ENCODE measurements around the gene DDX11.
"Not testable (repeated sequence)": the region's sequence is repeated elsewhere in the genome, so short reads cannot be mapped to it uniquely, and the experiment has no call there.

DDX11 gene

DNA sequence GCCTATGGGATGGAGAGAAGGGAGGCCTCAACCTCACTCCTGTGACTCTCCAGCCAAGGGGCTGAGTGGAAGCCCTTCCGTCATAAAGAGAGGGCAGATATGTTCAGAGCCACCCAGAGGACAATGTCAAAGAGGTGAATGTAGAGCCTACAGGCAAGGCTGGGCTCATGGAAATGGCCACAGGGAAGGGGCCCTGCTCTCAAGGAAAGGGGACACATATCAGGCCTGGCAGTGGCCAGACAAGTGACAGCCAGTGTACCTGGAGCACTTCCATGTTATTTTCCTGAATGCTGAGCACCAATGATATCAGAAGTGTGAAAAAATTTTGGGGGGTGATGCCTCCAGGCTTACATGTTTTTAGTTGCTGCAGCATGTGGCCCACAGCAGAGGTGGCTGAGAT lies 36.6 kb upstream of the DDX11 start:
- TF ChIP-seq POLR2AphosphoS5 (IDR thresholded peaks at IDR 0.05; ENCODE audit: low read depth, low read length) = no peak
- TF ChIP-seq POLR2A (IDR thresholded peaks at IDR 0.05; ENCODE audit: low read depth, low read length) = no peak
- TF ChIP-seq TAF1 (IDR thresholded peaks at IDR 0.05; ENCODE audit: borderline replicate concordance, low read depth, low read length) = no peak
- FAIRE-seq = no peak
- no peak for DNase-seq (ENCODE audit: insufficient read length)

GRCh38 chr12:31037931-31038330 lies 35.7 kb upstream of the DDX11 start:
- DNase-seq (ENCODE audit: insufficient read length) (no peak), FAIRE-seq (no peak)
- TF ChIP-seq POLR2AphosphoS5 (IDR thresholded peaks at IDR 0.05; ENCODE audit: low read depth, low read length) (no peak), TAF1 (IDR thresholded peaks at IDR 0.05; ENCODE audit: borderline replicate concordance, low read depth, low read length) (no peak), POLR2A (IDR thresholded peaks at IDR 0.05; ENCODE audit: low read depth, low read length) (no peak)

- FAIRE-seq = no peak
These were observed 32.6 kb upstream of the DDX11 start for GRCh38 chr12:31041033-31041564.

GRCh38 chr12:31050143-31050542 lies 23.5 kb upstream of the DDX11 start:
- FAIRE-seq; DNase-seq (ENCODE audit: insufficient read length): not testable (repeated sequence)

More at GRCh38 chr12:31041033-31041564, 32.6 kb upstream of the DDX11 start:
- TF ChIP-seq TAF1 (IDR thresholded peaks at IDR 0.05; ENCODE audit: borderline replicate concordance, low read depth, low read length) (no peak), POLR2AphosphoS5 (IDR thresholded peaks at IDR 0.05; ENCODE audit: low read depth, low read length) (no peak), POLR2A (IDR thresholded peaks at IDR 0.05; ENCODE audit: low read depth, low read length) (no peak)
- no peak for DNase-seq (ENCODE audit: insufficient read length)

DNA sequence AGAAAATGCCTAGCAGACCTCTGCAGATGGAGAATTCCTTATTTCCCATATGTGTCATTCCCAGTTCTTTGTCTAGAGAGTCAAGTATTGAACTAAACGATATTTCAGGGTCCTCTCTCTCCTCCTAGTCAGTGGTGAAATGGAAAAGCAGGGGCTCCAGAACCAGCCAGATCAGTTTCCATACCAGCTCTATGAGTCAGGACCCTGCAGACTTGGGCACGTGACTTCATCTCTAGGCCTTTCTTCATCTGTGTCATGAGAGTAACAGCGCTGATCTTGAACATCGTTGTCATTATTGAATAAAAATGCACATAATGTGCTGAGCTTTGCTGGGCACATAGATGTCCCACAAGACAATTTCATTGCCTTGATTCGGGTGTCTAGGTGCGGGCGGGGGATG lies 23.1 kb upstream of the DDX11 start:
- not testable (repeated sequence) for DNase-seq (ENCODE audit: insufficient read length); FAIRE-seq

GRCh38 chr12:31051692-31052091 lies 22.0 kb upstream of the DDX11 start:
- DNase-seq (ENCODE audit: insufficient read length) = not testable (repeated sequence)
- peak; percentile 68 for FAIRE-seq

- not testable (repeated sequence) for FAIRE-seq; DNase-seq (ENCODE audit: insufficient read length)
These were observed 21.5 kb upstream of the DDX11 start for GRCh38 chr12:31052121-31052520.

- DNase-seq (ENCODE audit: insufficient read length); FAIRE-seq: not testable (repeated sequence)
These were observed 20.8 kb upstream of the DDX11 start for GRCh38 chr12:31052666-31053439.

GRCh38 chr12:31053944-31054343 lies 19.7 kb upstream of the DDX11 start:
- not testable (repeated sequence) for FAIRE-seq; DNase-seq (ENCODE audit: insufficient read length)

DNA sequence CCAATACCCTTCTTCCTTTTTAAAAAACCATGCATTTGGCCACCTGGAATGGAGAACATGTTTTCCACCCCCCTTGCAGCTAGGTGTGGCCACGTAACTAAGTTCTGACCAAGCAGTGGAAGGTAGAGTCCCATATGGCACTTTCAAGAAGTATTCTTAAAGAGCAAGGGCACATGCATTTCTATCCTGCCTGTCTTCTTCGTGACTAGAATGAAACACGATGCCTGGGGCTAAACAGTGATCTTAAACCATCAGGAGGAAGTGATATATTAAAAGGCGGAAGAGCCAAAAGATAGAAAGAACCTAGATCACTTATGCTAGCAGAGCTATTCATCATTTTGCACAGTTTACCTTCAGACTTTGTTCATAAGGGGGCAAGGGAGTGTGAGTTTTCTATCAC lies 16.0 kb upstream of the DDX11 start:
- FAIRE-seq = no peak
- no peak for DNase-seq (ENCODE audit: insufficient read length)
- TF ChIP-seq POLR2AphosphoS5 (IDR thresholded peaks at IDR 0.05; ENCODE audit: low read depth, low read length) (no peak), TAF1 (IDR thresholded peaks at IDR 0.05; ENCODE audit: borderline replicate concordance, low read depth, low read length) (no peak), POLR2A (IDR thresholded peaks at IDR 0.05; ENCODE audit: low read depth, low read length) (no peak)

- not testable (repeated sequence) for DNase-seq (ENCODE audit: insufficient read length); FAIRE-seq
These were observed 7.5 kb upstream of the DDX11 start for GRCh38 chr12:31066196-31066595.

GRCh38 chr12:31067656-31068055 lies 6.0 kb upstream of the DDX11 start:
- FAIRE-seq = not testable (repeated sequence)

DNA sequence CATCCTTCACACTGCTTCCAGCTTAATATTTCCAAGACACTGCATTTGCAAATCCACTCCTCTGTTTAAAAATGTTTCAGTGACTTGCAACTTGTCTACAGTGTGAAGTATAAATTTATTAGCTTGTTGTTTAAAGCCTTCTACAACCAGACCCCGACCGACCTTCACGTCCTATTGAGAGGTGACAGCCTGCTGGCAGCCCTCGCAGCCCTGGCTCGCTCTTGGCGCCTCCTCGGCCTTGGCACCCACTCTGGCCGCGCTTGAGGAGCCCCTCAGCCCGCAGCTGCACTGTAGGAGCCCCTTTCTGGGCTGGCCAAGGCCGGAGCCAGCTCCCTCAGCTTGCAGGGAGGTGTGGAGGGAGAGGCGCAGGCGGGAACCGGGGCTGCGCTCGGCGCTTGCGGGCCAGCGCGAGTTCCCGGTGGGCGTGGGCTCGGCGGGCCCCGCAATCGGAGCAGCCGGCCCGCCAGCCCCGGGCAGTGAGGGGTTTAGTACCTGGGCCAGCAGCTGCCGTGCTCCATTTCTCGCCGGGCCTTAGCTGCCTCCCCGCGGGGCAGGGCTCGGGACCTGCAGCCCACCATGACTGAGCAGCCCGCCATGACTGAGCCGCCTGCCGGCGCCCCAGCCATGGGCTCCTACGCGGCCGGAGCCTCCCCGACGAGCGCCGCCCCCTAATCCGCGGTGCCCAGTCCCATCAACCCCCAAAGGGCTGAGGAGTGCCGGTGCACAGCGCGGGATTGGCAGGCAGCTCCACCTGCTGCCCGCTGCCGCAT lies 2.5 kb upstream of the DDX11 start:
- not testable (repeated sequence) for FAIRE-seq; DNase-seq (ENCODE audit: insufficient read length)

More at GRCh38 chr12:31067656-31068055, 6.0 kb upstream of the DDX11 start:
- DNase-seq (ENCODE audit: insufficient read length) = not testable (repeated sequence)

- FAIRE-seq; DNase-seq (ENCODE audit: insufficient read length): not testable (repeated sequence)
These were observed 698 bp upstream of the DDX11 start for GRCh38 chr12:31072962-31073361.

All from GM12892 (cell line).